Measurements from ENCODE around the gene FDCSP.
"Not testable (repeated sequence)": the region's sequence is repeated elsewhere in the genome, so short reads cannot be mapped to it uniquely, and the experiment has no call there.

Gene FDCSP

GRCh38 chr4:70195425-70195824, 30.5 kb upstream of the FDCSP start, which contains the start of gene ODAM:
Gene ODAM (plus strand): TSS chr4:70195725. CDS start chr4:70196544, 819 bp downstream.
- H3K36me3 ChIP-seq (ENCODE audit: insufficient read depth, low read depth, low read length), result no peaks in the 10 kb centered on the region
- no peak within 1 kb of the TSS for H3K9ac ChIP-seq (ENCODE audit: low read depth, low read length)
- H3K9me3 ChIP-seq (ENCODE audit: insufficient read depth, low read depth, low read length), result no peaks in the 10 kb centered on the region
- H3K27me3 ChIP-seq (ENCODE audit: insufficient read depth, low read length), result no peaks in the 10 kb centered on the region
- no peak within 1 kb of the TSS for H3K27ac ChIP-seq (ENCODE audit: low read length)
- peaks cover 3% of the 10 kb centered on the region; the same call in 1 of the 2 replicates for H3K4me1 ChIP-seq (ENCODE audit: insufficient read depth, low read length)
- no peak within 1 kb of the TSS for H3K4me3 ChIP-seq (ENCODE audit: low read length)

GRCh38 chr4:70196857-70197256, 29.1 kb upstream of the FDCSP start:
- peaks cover 3% of the 10 kb centered on the region; the same call in 1 of the 2 replicates for H3K4me1 ChIP-seq (ENCODE audit: insufficient read depth, low read length)
- no peak overlapping the region for H3K27ac ChIP-seq (ENCODE audit: low read length)
- no peaks in the 10 kb centered on the region for H3K36me3 ChIP-seq (ENCODE audit: insufficient read depth, low read depth, low read length)
- no peak overlapping the region for H3K4me3 ChIP-seq (ENCODE audit: low read length)
- H3K9ac ChIP-seq (ENCODE audit: low read depth, low read length), result no peak overlapping the region
- no peaks in the 10 kb centered on the region for H3K27me3 ChIP-seq (ENCODE audit: insufficient read depth, low read length)
- H3K9me3 ChIP-seq (ENCODE audit: insufficient read depth, low read depth, low read length), result no peaks in the 10 kb centered on the region

- H3K9me3 ChIP-seq (ENCODE audit: insufficient read depth, low read depth, low read length), result no peaks in the 10 kb centered on the region
- H3K27me3 ChIP-seq (ENCODE audit: insufficient read depth, low read length), result no peaks in the 10 kb centered on the region
- 0 out of 2 replicates have a peak overlapping the region, but pooled peaks have one; percentile 6 for H3K9ac ChIP-seq (ENCODE audit: low read depth, low read length)
- no peak overlapping the region for H3K27ac ChIP-seq (ENCODE audit: low read length)
- H3K4me1 ChIP-seq (ENCODE audit: insufficient read depth, low read length), result peaks cover 3% of the 10 kb centered on the region; the same call in 1 of the 2 replicates
- H3K4me3 ChIP-seq (ENCODE audit: low read length), result no peak overlapping the region
- no peaks in the 10 kb centered on the region for H3K36me3 ChIP-seq (ENCODE audit: insufficient read depth, low read depth, low read length)
Observed at GRCh38 chr4:70197842-70198241, 28.1 kb upstream of the FDCSP start.

- H3K27me3 ChIP-seq (ENCODE audit: insufficient read depth, low read length), result no peaks in the 10 kb centered on the region
- H3K9me3 ChIP-seq (ENCODE audit: insufficient read depth, low read depth, low read length), result no peaks in the 10 kb centered on the region
- H3K36me3 ChIP-seq (ENCODE audit: insufficient read depth, low read depth, low read length), result no peaks in the 10 kb centered on the region
- no peak overlapping the region for H3K27ac ChIP-seq (ENCODE audit: low read length)
- H3K4me1 ChIP-seq (ENCODE audit: insufficient read depth, low read length), result no peaks in the 10 kb centered on the region; the same call in 1 of the 2 replicates
- H3K4me3 ChIP-seq (ENCODE audit: low read length), result no peak overlapping the region
- no peak overlapping the region for H3K9ac ChIP-seq (ENCODE audit: low read depth, low read length)
Observed at GRCh38 chr4:70203601-70204000, 22.3 kb upstream of the FDCSP start.

- not testable (repeated sequence) for H3K9ac ChIP-seq (ENCODE audit: low read depth, low read length); H3K4me1 ChIP-seq (ENCODE audit: insufficient read depth, low read length); H3K4me3 ChIP-seq (ENCODE audit: low read length); H3K27me3 ChIP-seq (ENCODE audit: insufficient read depth, low read length); H3K9me3 ChIP-seq (ENCODE audit: insufficient read depth, low read depth, low read length); H3K27ac ChIP-seq (ENCODE audit: low read length); H3K36me3 ChIP-seq (ENCODE audit: insufficient read depth, low read depth, low read length)
Observed at GRCh38 chr4:70212752-70213151, 13.2 kb upstream of the FDCSP start.

- H3K4me1 ChIP-seq (ENCODE audit: insufficient read depth, low read length); H3K9me3 ChIP-seq (ENCODE audit: insufficient read depth, low read depth, low read length); H3K27me3 ChIP-seq (ENCODE audit: insufficient read depth, low read length); H3K4me3 ChIP-seq (ENCODE audit: low read length); H3K36me3 ChIP-seq (ENCODE audit: insufficient read depth, low read depth, low read length); H3K27ac ChIP-seq (ENCODE audit: low read length); H3K9ac ChIP-seq (ENCODE audit: low read depth, low read length): not testable (repeated sequence)
Observed at GRCh38 chr4:70216109-70216508, 9.8 kb upstream of the FDCSP start.

GRCh38 chr4:70216550-70216949, 9.4 kb upstream of the FDCSP start:
- not testable (repeated sequence) for H3K4me3 ChIP-seq (ENCODE audit: low read length); H3K36me3 ChIP-seq (ENCODE audit: insufficient read depth, low read depth, low read length); H3K4me1 ChIP-seq (ENCODE audit: insufficient read depth, low read length); H3K9me3 ChIP-seq (ENCODE audit: insufficient read depth, low read depth, low read length); H3K27ac ChIP-seq (ENCODE audit: low read length); H3K27me3 ChIP-seq (ENCODE audit: insufficient read depth, low read length); H3K9ac ChIP-seq (ENCODE audit: low read depth, low read length)

- H3K9me3 ChIP-seq (ENCODE audit: insufficient read depth, low read depth, low read length); H3K4me1 ChIP-seq (ENCODE audit: insufficient read depth, low read length); H3K36me3 ChIP-seq (ENCODE audit: insufficient read depth, low read depth, low read length); H3K27ac ChIP-seq (ENCODE audit: low read length); H3K4me3 ChIP-seq (ENCODE audit: low read length); H3K9ac ChIP-seq (ENCODE audit: low read depth, low read length); H3K27me3 ChIP-seq (ENCODE audit: insufficient read depth, low read length): not testable (repeated sequence)
Observed at GRCh38 chr4:70221389-70221788, 4.5 kb upstream of the FDCSP start.

GRCh38 chr4:70221818-70222217, 4.1 kb upstream of the FDCSP start:
- not testable (repeated sequence) for H3K4me1 ChIP-seq (ENCODE audit: insufficient read depth, low read length); H3K9me3 ChIP-seq (ENCODE audit: insufficient read depth, low read depth, low read length); H3K36me3 ChIP-seq (ENCODE audit: insufficient read depth, low read depth, low read length); H3K27me3 ChIP-seq (ENCODE audit: insufficient read depth, low read length); H3K4me3 ChIP-seq (ENCODE audit: low read length); H3K9ac ChIP-seq (ENCODE audit: low read depth, low read length); H3K27ac ChIP-seq (ENCODE audit: low read length)

GRCh38 chr4:70236125-70236524, 10.2 kb downstream of the FDCSP start:
- Histone ChIP-seq H3K4me3 (ENCODE audit: low read length) (no peak overlapping the region), H3K9ac (ENCODE audit: low read depth, low read length) (no peak overlapping the region), H3K4me1 (ENCODE audit: insufficient read depth, low read length) (no peaks in the 10 kb centered on the region), H3K36me3 (ENCODE audit: insufficient read depth, low read depth, low read length) (no peaks in the 10 kb centered on the region), H3K27me3 (ENCODE audit: insufficient read depth, low read length) (no peaks in the 10 kb centered on the region), H3K9me3 (ENCODE audit: insufficient read depth, low read depth, low read length) (no peaks in the 10 kb centered on the region), H3K27ac (ENCODE audit: low read length) (no peak overlapping the region)

GRCh38 chr4:70239131-70239883, 13.4 kb downstream of the FDCSP start:
- Histone ChIP-seq H3K4me1 (ENCODE audit: insufficient read depth, low read length) (no peaks in the 10 kb centered on the region), H3K9ac (ENCODE audit: low read depth, low read length) (no peak overlapping the region), H3K27me3 (ENCODE audit: insufficient read depth, low read length) (no peaks in the 10 kb centered on the region), H3K36me3 (ENCODE audit: insufficient read depth, low read depth, low read length) (no peaks in the 10 kb centered on the region), H3K27ac (ENCODE audit: low read length) (no peak overlapping the region), H3K9me3 (ENCODE audit: insufficient read depth, low read depth, low read length) (no peaks in the 10 kb centered on the region), H3K4me3 (ENCODE audit: low read length) (no peak overlapping the region)

- Histone ChIP-seq H3K9me3 (ENCODE audit: insufficient read depth, low read depth, low read length) (no peaks in the 10 kb centered on the region), H3K36me3 (ENCODE audit: insufficient read depth, low read depth, low read length) (no peaks in the 10 kb centered on the region), H3K27ac (ENCODE audit: low read length) (no peak overlapping the region), H3K4me1 (ENCODE audit: insufficient read depth, low read length) (no peaks in the 10 kb centered on the region), H3K9ac (ENCODE audit: low read depth, low read length) (no peak overlapping the region), H3K4me3 (ENCODE audit: low read length) (no peak overlapping the region), H3K27me3 (ENCODE audit: insufficient read depth, low read length) (no peaks in the 10 kb centered on the region)
Observed at GRCh38 chr4:70239884-70240591, 14.1 kb downstream of the FDCSP start.
